ENCODE measurements around the gene PLEKHG7.

DNA sequence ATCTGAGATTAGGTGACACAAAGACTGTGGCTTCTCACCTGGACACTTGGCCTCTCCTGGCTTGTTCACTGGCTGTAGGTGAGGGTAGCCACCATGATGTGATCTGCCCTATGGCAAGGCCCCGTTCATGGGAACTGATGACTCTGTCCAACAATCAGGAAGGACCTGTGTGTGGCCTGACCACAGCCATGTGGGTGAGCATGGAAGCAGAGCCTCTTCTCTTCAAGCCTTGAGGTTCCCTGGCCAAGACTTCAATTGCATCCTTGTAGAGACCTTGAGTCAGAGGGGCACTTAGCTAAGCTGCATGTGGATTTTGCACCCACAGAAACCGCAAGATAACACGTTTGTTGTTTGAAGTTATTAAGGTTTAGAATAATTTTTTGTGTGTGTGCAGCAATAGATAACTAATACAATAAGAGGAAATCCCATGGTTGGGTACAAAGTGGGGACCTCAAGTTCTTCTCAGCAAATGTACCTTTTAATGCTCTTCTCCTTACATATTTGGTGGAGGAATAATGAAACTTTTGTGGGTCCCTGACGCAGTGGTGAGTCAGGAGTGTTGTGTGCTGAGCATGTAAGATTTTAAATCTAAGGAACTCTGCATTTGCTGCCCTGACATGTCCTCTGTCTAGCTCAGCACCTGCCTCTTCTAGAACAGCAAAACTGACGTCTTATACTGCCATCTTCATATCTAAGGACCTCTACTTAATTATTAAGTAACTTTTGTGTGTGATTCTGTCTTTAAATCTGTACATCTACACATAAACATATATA, 27.5 kb upstream of the PLEKHG7 start:
- TF ChIP-seq ZFP30 (CRISPR knock-in tag; IDR thresholded peaks at IDR 0.05) (no peak), ZNF565 (CRISPR knock-in tag; conservative IDR thresholded peaks at IDR 0.05; ENCODE audit: low read depth) (no peak), CSDC2 (CRISPR knock-in tag; IDR thresholded peaks at IDR 0.05) (no peak), RARB (CRISPR knock-in tag; IDR thresholded peaks at IDR 0.05) (no peak)
